Activated CD4-positive, alpha-beta T cell treated with anti-CD3 and anti-CD28 coated beads, Interleukin-2, amount 50 U/mL, for 24 hours (primary cell): ENCODE data around the gene KLC1.

Experiments
- DNase-seq, 2 donors: peaks; one replicate each; pipeline ENCODE4 v3.0.0-alpha.2; 2020; ENCODE audit warnings: low read depth in 1 of 2, low spot score in 1 of 2

Gene KLC1

GRCh38 chr14:103716091-103716801 is 87.2 kb downstream of the KLC1 start:
- DNase-seq, result no peak

- DNase-seq, result no peak
Observed at GRCh38 chr14:103716899-103717411, 87.9 kb downstream of the KLC1 start.

GRCh38 chr14:103718572-103718971 is 89.6 kb downstream of the KLC1 start:
- no peak for DNase-seq

- DNase-seq, result no peak
Observed at GRCh38 chr14:103719751-103720150, 90.7 kb downstream of the KLC1 start.

GRCh38 chr14:103721334-103722120 is 92.5 kb downstream of the KLC1 start:
- DNase-seq, result peak in 1 of 2 donors; percentile 28

- no peak for DNase-seq
Observed at GRCh38 chr14:103723748-103724081, 94.7 kb downstream of the KLC1 start.

- DNase-seq, result no peak
Observed at GRCh38 chr14:103724116-103724515, 95.1 kb downstream of the KLC1 start.

- DNase-seq, result no peak
Observed at GRCh38 chr14:103725001-103725682, 96.1 kb downstream of the KLC1 start.

- no peak for DNase-seq
Observed at GRCh38 chr14:103725739-103726395, 96.9 kb downstream of the KLC1 start.

- DNase-seq, result no peak
Observed at GRCh38 chr14:103726474-103726873, 97.5 kb downstream of the KLC1 start.

GRCh38 chr14:103727313-103727980 is 98.4 kb downstream of the KLC1 start:
- no peak for DNase-seq

- DNase-seq, result no peak
Observed at GRCh38 chr14:103728141-103728540, 99.1 kb downstream of the KLC1 start.

- DNase-seq, result no peak
Observed at GRCh38 chr14:103728721-103729120, 99.7 kb downstream of the KLC1 start.

GRCh38 chr14:103729496-103730448 is 100.8 kb downstream of the KLC1 start:
- DNase-seq, result no peak

GRCh38 chr14:103730490-103731035 is 101.6 kb downstream of the KLC1 start:
- no peak for DNase-seq

GRCh38 chr14:103731481-103731880 is 102.5 kb downstream of the KLC1 start:
- no peak for DNase-seq

GRCh38 chr14:103731916-103732867 is 103.2 kb downstream of the KLC1 start:
- no peak for DNase-seq
